H4 (cell line): ENCODE measurements around the gene CDH4. TPM values are rescaled to one million over a fixed set of nuclear protein-coding genes. Genes with fewer than 3 reads are reported as not detected.

Source experiments
- DNase-seq: peaks from one replicate; pipeline ENCODE4 v3.0.0-alpha.2; 2015; ENCODE audit warnings: low spot score
- total RNA-seq: library from RNA; depleted of rRNA; stranded (reverse); fragments of >200 nt; shearing (Covaris generic); gene quantifications from 2 replicates; pipeline ENCODE4 v1.2.3, GENCODE V29; 2014

Gene CDH4
- total RNA-seq, 1 experiment from 2014 or later = 0.14 TPM

- DNase-seq = no peak
These were observed 656.3 kb downstream of the CDH4 start for GRCh38 chr20:61908057-61909026.

DNA sequence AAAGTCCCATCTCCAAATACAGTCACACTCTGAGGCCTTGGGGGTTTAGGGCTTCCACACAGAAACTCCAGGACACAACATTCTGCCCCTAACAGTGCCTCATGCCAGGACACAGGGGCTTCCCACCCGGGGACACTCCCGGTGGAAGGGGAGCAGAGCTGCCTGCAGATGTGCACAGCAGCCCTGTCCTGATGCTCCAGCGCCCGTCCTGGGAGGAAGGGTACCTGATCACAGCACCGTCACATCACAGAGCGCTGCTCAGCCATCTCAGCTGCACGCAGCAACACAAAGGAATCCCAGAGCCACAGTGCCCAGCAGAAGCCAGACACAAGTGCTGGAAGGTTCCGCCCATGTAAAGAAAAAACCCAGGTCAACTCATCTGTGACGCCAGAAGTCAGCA lies 657.0 kb downstream of the CDH4 start:
- DNase-seq = no peak

DNA sequence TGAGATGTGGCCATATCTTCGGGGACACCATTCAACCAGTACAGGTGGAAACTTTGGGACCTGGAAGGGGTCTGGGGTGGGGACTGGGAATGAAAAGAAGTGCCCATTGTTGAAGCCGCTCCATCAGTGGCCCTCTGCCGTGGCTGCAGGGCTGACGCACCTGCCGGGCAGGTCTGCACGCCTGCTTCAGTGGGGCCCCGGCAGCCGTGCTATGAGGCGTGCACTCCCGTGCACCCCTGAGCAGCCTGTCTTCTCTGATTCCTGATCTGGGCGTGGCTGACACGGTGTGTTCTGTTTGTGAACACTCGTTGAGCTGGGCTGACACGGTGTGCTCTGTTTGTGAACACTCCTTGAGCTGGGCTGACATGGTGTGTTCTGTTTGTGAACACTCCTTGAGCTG lies 657.8 kb downstream of the CDH4 start:
- DNase-seq = no peak

- DNase-seq = no peak
These were observed 659.8 kb downstream of the CDH4 start for GRCh38 chr20:61911824-61912223.

DNA sequence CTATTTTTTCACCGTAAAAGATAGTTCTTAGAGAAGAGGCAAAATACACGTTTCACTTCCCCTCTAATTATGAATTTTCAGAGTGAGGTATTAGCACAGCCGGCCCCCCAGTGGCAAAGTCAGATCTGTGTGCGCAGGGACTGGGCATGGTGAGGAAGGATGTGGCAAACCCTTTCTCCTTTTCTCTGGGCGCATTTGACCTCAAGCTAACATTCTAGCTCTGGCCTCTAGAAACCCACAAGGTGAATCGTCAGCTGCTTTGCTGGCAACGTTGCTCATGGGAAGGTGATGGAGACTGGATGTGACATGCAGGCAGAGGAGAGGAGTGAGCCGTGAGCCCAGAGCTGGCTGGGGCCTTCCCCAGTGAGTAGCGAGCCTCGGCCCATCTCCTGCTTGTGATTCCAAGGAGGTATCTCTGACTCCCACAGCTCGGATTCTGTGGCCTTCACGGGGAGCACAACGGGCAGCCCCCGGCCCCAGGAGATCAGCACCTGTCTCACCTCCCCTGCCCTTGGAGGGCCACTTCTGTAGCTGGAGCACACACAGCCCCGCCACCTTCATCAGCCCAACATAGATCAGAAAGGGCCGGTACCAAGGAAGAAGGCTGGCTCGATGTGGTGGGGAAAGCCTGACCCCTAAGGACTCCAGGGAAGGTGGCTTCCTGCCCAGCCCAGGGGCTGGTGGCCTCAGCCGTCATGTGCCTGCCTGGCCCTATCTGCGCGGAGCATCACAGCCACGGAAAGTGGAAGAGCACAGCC lies 660.8 kb downstream of the CDH4 start:
- DNase-seq = no peak

- DNase-seq = no peak
These were observed 661.6 kb downstream of the CDH4 start for GRCh38 chr20:61913423-61914225.

- no peak for DNase-seq
These were observed 663.0 kb downstream of the CDH4 start for GRCh38 chr20:61915101-61915500.

DNA sequence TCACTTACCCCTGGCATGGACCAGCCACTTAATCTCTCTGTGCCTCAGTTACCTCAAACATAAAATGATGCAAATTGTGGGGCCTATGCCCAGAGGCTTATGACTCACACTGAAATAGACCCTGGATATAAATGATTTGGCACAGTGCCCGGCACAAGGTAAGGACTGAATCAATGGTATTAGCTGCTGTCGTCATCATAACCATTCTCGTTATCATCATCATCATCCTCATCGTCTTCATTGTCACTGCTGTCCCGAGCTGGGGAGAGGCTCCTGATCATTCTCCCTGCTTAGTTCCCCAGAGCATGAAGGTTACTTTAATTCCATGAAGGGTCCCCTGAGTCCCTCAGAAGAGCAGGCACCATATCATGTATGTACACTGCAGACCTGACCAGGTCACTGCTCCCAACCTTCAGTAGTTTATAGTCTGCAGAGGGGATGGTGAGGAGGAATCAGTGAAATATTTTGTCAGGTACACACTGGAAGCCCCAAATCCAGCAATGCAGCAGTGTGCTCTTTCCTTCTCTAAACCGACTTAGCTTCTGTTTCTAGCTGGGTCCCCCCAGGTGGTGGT lies 664.3 kb downstream of the CDH4 start:
- no peak for DNase-seq

DNA sequence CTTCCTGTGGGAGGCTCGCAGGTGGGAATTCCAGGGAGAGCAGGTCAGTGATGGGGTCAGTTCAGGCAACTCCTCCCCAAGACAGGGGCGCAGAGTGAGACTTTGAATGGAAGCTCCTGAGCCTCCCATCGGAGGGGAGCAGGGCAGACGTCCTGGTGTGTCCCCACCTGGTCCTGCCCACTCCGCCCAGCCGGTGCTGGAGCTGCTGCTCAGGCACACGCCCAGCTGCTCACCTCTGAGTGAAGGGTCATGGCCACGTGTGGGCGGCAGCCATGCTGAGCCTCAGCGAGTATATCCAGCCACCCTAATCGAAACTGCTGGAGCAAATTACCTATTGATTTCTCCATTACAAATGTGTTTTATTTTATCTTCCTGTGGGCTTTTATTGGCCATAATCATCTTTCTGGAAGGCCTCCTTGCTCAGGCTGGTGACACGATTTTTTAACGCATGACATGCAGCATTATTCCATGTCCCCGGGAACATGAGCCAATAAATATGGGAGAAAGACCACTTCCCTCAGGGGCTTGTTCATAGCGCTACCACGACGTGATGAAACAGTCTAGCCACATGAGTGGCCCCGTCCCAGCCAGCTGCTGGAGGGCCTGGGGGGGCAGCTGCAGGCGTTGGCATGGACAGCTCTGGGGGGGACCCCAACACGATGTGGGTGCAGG lies 665.5 kb downstream of the CDH4 start:
- DNase-seq = no peak

GRCh38 chr20:61918548-61918947 lies 666.5 kb downstream of the CDH4 start:
- DNase-seq = no peak

GRCh38 chr20:61919239-61919638 lies 667.2 kb downstream of the CDH4 start:
- DNase-seq = no peak

- DNase-seq = no peak
These were observed 667.8 kb downstream of the CDH4 start for GRCh38 chr20:61919675-61920365.

DNA sequence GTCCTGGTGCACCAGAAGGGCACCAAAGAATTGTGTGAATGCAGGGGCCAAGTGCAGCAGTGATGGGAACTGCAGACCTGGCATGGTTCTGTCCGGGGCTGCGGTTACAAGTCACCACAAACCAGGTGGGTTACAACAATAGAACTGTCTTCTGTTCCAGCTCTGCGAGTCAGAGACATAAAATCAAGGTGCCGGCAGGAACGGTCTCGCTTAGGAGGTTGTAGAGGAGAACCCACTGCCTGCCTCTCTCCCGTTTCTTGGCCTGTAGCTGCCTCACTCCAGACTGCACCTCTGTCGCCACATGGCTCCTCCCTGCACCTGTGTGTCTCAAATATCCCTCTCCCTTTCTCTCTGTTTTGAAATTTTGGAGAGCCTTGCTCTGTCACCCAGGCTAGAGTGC lies 670.4 kb downstream of the CDH4 start:
- DNase-seq = no peak

GRCh38 chr20:61922936-61923335 lies 670.9 kb downstream of the CDH4 start:
- no peak for DNase-seq

- DNase-seq = no peak
These were observed 671.5 kb downstream of the CDH4 start for GRCh38 chr20:61923371-61924166.

- no peak for DNase-seq
These were observed 672.3 kb downstream of the CDH4 start for GRCh38 chr20:61924211-61924857.

GRCh38 chr20:61924858-61925554 lies 672.9 kb downstream of the CDH4 start:
- DNase-seq = no peak

GRCh38 chr20:61925555-61926252 lies 673.6 kb downstream of the CDH4 start:
- DNase-seq = peak; percentile 78
